ENCODE results near the gene CDCP2.

The CDCP2 gene

GRCh38 chr1:54180701-54181360 is 28.0 kb upstream of the CDCP2 start:
- Histone ChIP-seq H3K4me3 (ENCODE audit: insufficient read depth, low read depth, low read length, poor library complexity, severe bottlenecking) (no peak overlapping the region), H3K27ac (ENCODE audit: insufficient read depth, low read length, poor library complexity, severe bottlenecking) (no peak overlapping the region), H3K4me1 (ENCODE audit: control insufficient read depth, insufficient read depth, low read length, poor library complexity, severe bottlenecking) (no peaks in the 10 kb centered on the region), H3K36me3 (ENCODE audit: control insufficient read depth, insufficient read depth, low read length) (no peaks in the 10 kb centered on the region), H3K9me3 (ENCODE audit: control insufficient read depth, low read length) (no peaks in the 10 kb centered on the region), H3K27me3 (replicated peaks; ENCODE audit: control insufficient read depth, insufficient read depth, low read length, poor library complexity, severe bottlenecking) (no peaks in the 10 kb centered on the region)
- no peak for DNase-seq

- DNase-seq, result no peak
- Histone ChIP-seq H3K4me1 (ENCODE audit: control insufficient read depth, insufficient read depth, low read length, poor library complexity, severe bottlenecking) (no peaks in the 10 kb centered on the region), H3K9me3 (ENCODE audit: control insufficient read depth, low read length) (no peaks in the 10 kb centered on the region), H3K4me3 (ENCODE audit: insufficient read depth, low read depth, low read length, poor library complexity, severe bottlenecking) (no peak overlapping the region), H3K27ac (ENCODE audit: insufficient read depth, low read length, poor library complexity, severe bottlenecking) (no peak overlapping the region), H3K27me3 (replicated peaks; ENCODE audit: control insufficient read depth, insufficient read depth, low read length, poor library complexity, severe bottlenecking) (no peaks in the 10 kb centered on the region), H3K36me3 (ENCODE audit: control insufficient read depth, insufficient read depth, low read length) (no peaks in the 10 kb centered on the region)
Measured at GRCh38 chr1:54178296-54179070, 25.7 kb upstream of the CDCP2 start.

GRCh38 chr1:54177726-54178125 is 24.9 kb upstream of the CDCP2 start:
- no peaks in the 10 kb centered on the region for H3K36me3 ChIP-seq (ENCODE audit: control insufficient read depth, insufficient read depth, low read length)
- H3K27me3 ChIP-seq (replicated peaks; ENCODE audit: control insufficient read depth, insufficient read depth, low read length, poor library complexity, severe bottlenecking), result no peaks in the 10 kb centered on the region
- H3K27ac ChIP-seq (ENCODE audit: insufficient read depth, low read length, poor library complexity, severe bottlenecking), result no peak overlapping the region
- DNase-seq, result no peak
- H3K9me3 ChIP-seq (ENCODE audit: control insufficient read depth, low read length), result no peaks in the 10 kb centered on the region
- no peaks in the 10 kb centered on the region for H3K4me1 ChIP-seq (ENCODE audit: control insufficient read depth, insufficient read depth, low read length, poor library complexity, severe bottlenecking)
- no peak overlapping the region for H3K4me3 ChIP-seq (ENCODE audit: insufficient read depth, low read depth, low read length, poor library complexity, severe bottlenecking)

- DNase-seq, result no peak
- Histone ChIP-seq H3K9me3 (ENCODE audit: control insufficient read depth, low read length) (no peaks in the 10 kb centered on the region), H3K4me1 (ENCODE audit: control insufficient read depth, insufficient read depth, low read length, poor library complexity, severe bottlenecking) (no peaks in the 10 kb centered on the region), H3K4me3 (ENCODE audit: insufficient read depth, low read depth, low read length, poor library complexity, severe bottlenecking) (no peak overlapping the region), H3K27ac (ENCODE audit: insufficient read depth, low read length, poor library complexity, severe bottlenecking) (no peak overlapping the region), H3K36me3 (ENCODE audit: control insufficient read depth, insufficient read depth, low read length) (no peaks in the 10 kb centered on the region), H3K27me3 (replicated peaks; ENCODE audit: control insufficient read depth, insufficient read depth, low read length, poor library complexity, severe bottlenecking) (no peaks in the 10 kb centered on the region)
Measured at GRCh38 chr1:54176621-54177327, 24.0 kb upstream of the CDCP2 start.

GRCh38 chr1:54174106-54174505 is 21.3 kb upstream of the CDCP2 start:
- H3K4me3 ChIP-seq (ENCODE audit: insufficient read depth, low read depth, low read length, poor library complexity, severe bottlenecking), result no peak overlapping the region
- no peaks in the 10 kb centered on the region for H3K27me3 ChIP-seq (replicated peaks; ENCODE audit: control insufficient read depth, insufficient read depth, low read length, poor library complexity, severe bottlenecking)
- no peaks in the 10 kb centered on the region for H3K4me1 ChIP-seq (ENCODE audit: control insufficient read depth, insufficient read depth, low read length, poor library complexity, severe bottlenecking)
- H3K9me3 ChIP-seq (ENCODE audit: control insufficient read depth, low read length), result no peaks in the 10 kb centered on the region
- no peaks in the 10 kb centered on the region for H3K36me3 ChIP-seq (ENCODE audit: control insufficient read depth, insufficient read depth, low read length)
- DNase-seq, result no peak
- no peak overlapping the region for H3K27ac ChIP-seq (ENCODE audit: insufficient read depth, low read length, poor library complexity, severe bottlenecking)

- Histone ChIP-seq H3K9me3 (ENCODE audit: control insufficient read depth, low read length) (no peaks in the 10 kb centered on the region), H3K36me3 (ENCODE audit: control insufficient read depth, insufficient read depth, low read length) (no peaks in the 10 kb centered on the region)
- no peak for DNase-seq
Measured at GRCh38 chr1:54173681-54174080, 20.9 kb upstream of the CDCP2 start.

GRCh38 chr1:54172614-54173599 is 20.1 kb upstream of the CDCP2 start:
- Histone ChIP-seq H3K27me3 (replicated peaks; ENCODE audit: control insufficient read depth, insufficient read depth, low read length, poor library complexity, severe bottlenecking) (no peaks in the 10 kb centered on the region), H3K4me3 (ENCODE audit: insufficient read depth, low read depth, low read length, poor library complexity, severe bottlenecking) (no peak overlapping the region), H3K9me3 (ENCODE audit: control insufficient read depth, low read length) (no peaks in the 10 kb centered on the region), H3K4me1 (ENCODE audit: control insufficient read depth, insufficient read depth, low read length, poor library complexity, severe bottlenecking) (no peaks in the 10 kb centered on the region), H3K36me3 (ENCODE audit: control insufficient read depth, insufficient read depth, low read length) (no peaks in the 10 kb centered on the region), H3K27ac (ENCODE audit: insufficient read depth, low read length, poor library complexity, severe bottlenecking) (no peak overlapping the region)
- no peak for DNase-seq

More at GRCh38 chr1:54173681-54174080, 20.9 kb upstream of the CDCP2 start:
- Histone ChIP-seq H3K4me3 (ENCODE audit: insufficient read depth, low read depth, low read length, poor library complexity, severe bottlenecking) (no peak overlapping the region), H3K27ac (ENCODE audit: insufficient read depth, low read length, poor library complexity, severe bottlenecking) (no peak overlapping the region), H3K4me1 (ENCODE audit: control insufficient read depth, insufficient read depth, low read length, poor library complexity, severe bottlenecking) (no peaks in the 10 kb centered on the region), H3K27me3 (replicated peaks; ENCODE audit: control insufficient read depth, insufficient read depth, low read length, poor library complexity, severe bottlenecking) (no peaks in the 10 kb centered on the region)

GRCh38 chr1:54171606-54172005 is 18.8 kb upstream of the CDCP2 start:
- H3K27me3 ChIP-seq (replicated peaks; ENCODE audit: control insufficient read depth, insufficient read depth, low read length, poor library complexity, severe bottlenecking), result no peaks in the 10 kb centered on the region
- H3K9me3 ChIP-seq (ENCODE audit: control insufficient read depth, low read length), result no peaks in the 10 kb centered on the region
- no peak overlapping the region for H3K27ac ChIP-seq (ENCODE audit: insufficient read depth, low read length, poor library complexity, severe bottlenecking)
- no peak overlapping the region for H3K4me3 ChIP-seq (ENCODE audit: insufficient read depth, low read depth, low read length, poor library complexity, severe bottlenecking)
- no peak for DNase-seq
- H3K36me3 ChIP-seq (ENCODE audit: control insufficient read depth, insufficient read depth, low read length), result no peaks in the 10 kb centered on the region
- no peaks in the 10 kb centered on the region for H3K4me1 ChIP-seq (ENCODE audit: control insufficient read depth, insufficient read depth, low read length, poor library complexity, severe bottlenecking)

- no peaks in the 10 kb centered on the region for H3K4me1 ChIP-seq (ENCODE audit: control insufficient read depth, insufficient read depth, low read length, poor library complexity, severe bottlenecking)
- no peak overlapping the region for H3K4me3 ChIP-seq (ENCODE audit: insufficient read depth, low read depth, low read length, poor library complexity, severe bottlenecking)
- H3K27me3 ChIP-seq (replicated peaks; ENCODE audit: control insufficient read depth, insufficient read depth, low read length, poor library complexity, severe bottlenecking), result no peaks in the 10 kb centered on the region
- DNase-seq, result no peak
- H3K9me3 ChIP-seq (ENCODE audit: control insufficient read depth, low read length), result no peaks in the 10 kb centered on the region
- H3K27ac ChIP-seq (ENCODE audit: insufficient read depth, low read length, poor library complexity, severe bottlenecking), result no peak overlapping the region
- no peaks in the 10 kb centered on the region for H3K36me3 ChIP-seq (ENCODE audit: control insufficient read depth, insufficient read depth, low read length)
Measured at GRCh38 chr1:54171016-54171415, 18.2 kb upstream of the CDCP2 start.
